Hematopoietic multipotent progenitor cell (in vitro differentiated cells): ENCODE data around the gene SPINK1. TPM values are rescaled to one million over a fixed set of nuclear protein-coding genes. Genes with fewer than 3 reads are reported as not detected.
"Not testable (repeated sequence)": the region's sequence is repeated elsewhere in the genome, so short reads cannot be mapped to it uniquely, and the experiment has no call there.

Experiments
- DNase-seq, 3 donors: peaks; one replicate each; pipeline ENCODE4 v3.0.0-alpha.2; 2011 to 2015; ENCODE audit warnings: low read depth in 2 of 3, low spot score in 2 of 3
- total RNA-seq: library from RNA; depleted of rRNA; stranded (reverse); fragments of >200 nt; gene quantifications from one replicate; pipeline ENCODE4 v1.2.3, GENCODE V29; 2012

Gene SPINK1
- total RNA-seq, 1 donor = not detected

GRCh38 chr5:147854894-147855773, 23.7 kb upstream of the SPINK1 start:
- no peak for DNase-seq

DNA sequence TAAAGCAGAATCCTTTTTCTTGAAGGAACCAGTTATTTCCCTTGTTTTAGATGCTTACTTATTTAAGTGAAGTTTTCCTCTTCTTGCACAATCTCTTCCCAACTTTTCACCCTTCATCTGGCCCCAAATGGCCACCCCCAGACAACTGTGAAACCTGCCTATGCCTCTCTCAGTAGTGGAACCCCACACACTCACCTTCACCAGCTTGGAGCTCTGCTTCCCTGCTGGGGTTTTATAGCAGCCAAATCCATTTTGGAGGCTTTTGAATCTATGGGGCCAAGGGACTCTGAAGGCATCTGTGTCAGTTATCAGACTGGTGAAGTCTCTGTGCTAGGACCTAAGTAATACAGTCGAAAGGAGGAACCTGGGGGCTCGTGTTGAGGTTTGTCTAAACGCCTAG, 22.9 kb upstream of the SPINK1 start:
- DNase-seq = no peak

GRCh38 chr5:147853372-147853987, 22.0 kb upstream of the SPINK1 start:
- peak in 1 of 3 donors; percentile 39 for DNase-seq

GRCh38 chr5:147852365-147852764, 20.9 kb upstream of the SPINK1 start:
- no peak for DNase-seq

DNA sequence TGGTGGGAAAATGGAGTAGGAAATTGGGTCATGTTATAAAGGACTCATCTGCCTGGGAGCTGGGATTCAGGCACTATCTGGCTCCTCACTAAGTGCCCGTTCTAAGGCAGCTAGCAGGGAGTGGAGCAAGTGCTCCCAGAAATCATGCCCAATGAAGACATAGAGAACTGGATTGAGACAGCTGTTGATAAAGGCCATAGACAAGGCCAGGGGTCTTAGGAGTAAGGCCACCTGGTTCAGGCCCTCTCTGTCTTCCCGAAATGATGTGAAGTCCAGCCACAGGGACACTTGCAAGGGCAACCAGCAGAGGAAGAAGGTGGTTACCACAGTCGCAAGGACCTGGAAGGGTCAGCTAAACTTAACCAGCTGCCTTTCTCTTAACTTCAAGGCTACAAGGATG, 20.1 kb upstream of the SPINK1 start:
- DNase-seq = no peak

GRCh38 chr5:147849226-147849625, 17.8 kb upstream of the SPINK1 start:
- DNase-seq = no peak

GRCh38 chr5:147845618-147846017, 14.1 kb upstream of the SPINK1 start:
- DNase-seq = no peak

- no peak for DNase-seq
These were observed 13.4 kb upstream of the SPINK1 start for GRCh38 chr5:147844846-147845245.

- no peak for DNase-seq
These were observed 11.4 kb upstream of the SPINK1 start for GRCh38 chr5:147842869-147843268.

DNA sequence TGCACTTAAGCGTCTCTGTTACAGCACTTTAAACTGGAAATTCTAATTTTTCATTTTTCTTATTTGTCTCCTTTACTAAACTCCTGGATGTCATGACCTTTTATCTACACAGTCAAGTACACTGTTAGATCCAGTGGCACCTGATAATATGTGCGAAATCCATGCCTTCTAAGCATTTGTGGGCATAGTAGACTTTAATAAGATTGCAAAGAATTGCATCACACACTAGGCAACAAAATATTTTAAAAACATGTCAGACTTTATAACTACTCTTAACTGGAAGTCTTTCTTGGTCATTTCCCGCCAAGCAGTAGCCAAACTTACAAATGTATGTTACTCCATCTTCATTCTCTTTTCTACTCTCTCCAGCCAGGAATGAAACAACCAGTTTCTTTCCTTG, 5.0 kb upstream of the SPINK1 start:
- no peak for DNase-seq

DNA sequence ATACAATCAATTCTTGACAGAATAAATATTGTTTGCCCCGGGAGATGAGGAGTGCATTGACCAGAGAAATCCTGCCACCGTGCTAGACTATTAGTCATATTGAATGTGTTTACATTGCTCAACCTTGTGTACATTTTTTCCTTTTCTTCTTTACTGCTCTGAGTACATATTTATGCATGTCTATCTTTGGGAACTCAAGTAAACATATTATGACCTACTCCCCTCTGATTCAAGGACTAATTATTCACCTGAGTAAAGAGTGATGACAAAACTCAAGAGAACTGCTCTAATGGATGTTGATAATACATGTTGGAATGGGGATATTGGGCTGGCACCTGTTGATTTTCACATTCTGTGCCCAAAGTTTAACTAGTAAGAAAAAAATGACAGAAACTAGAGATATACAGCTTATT, 3.9 kb upstream of the SPINK1 start:
- DNase-seq = no peak

DNA sequence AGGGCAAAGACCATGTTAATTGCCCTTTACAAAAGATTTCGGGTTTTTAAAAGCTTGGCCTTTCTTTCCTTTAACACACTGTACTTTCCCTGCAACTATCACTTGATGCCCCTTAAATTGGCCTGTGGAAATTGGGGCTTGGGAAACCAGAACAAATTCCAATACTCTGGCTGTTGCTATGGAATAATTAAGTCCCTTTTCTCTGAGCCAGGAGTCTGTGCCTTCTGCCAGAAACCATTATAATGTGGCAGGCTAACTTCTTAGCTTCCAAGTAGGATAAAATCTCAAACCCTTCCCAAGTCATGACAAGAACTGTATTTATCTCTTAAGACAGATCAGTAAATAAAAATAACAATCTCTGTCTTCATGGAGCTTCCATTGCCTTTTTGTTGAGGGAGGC, 1.1 kb upstream of the SPINK1 start:
- no peak for DNase-seq

- DNase-seq = no peak
These were observed 1.4 kb downstream of the SPINK1 start for GRCh38 chr5:147830035-147830434.

DNA sequence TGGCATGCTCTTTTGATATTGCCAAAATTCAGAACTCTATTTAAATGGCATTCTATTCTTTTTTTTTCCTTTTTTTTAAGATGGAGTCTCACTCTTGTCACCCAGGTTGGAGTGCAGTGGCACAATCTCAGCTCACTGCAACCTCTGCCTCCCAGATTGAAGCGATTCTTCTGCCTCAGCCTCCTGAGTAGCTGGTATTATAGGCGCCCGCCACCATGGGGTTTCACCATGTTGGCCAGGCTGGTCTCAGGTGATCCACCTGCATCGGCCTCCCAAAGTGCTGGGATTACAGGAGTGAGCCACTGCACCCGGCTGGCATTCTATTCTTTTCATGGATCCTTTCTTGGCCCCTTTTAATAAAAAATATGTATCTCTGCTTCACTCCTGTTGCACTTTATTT, 4.5 kb downstream of the SPINK1 start:
- DNase-seq = not testable (repeated sequence)

DNA sequence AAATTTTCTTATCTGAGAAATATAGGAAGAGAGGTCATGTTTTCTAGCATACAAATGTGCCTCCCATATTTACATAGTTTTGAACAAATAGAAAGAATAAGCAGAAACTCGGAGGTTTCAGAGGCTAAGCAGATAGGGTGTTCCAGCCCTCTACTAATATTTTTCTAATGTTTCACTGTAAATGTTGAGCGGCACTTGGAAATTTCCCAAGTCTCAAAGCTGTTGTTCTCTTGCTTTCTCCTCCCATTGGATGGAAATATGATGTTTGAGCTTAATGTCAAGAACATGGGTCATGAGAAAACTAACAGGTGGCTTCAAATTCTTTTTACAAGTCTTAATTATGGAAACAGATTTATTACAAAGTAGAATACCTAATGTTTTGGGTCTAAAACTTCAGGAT, 5.1 kb downstream of the SPINK1 start:
- no peak for DNase-seq

- peak in 2 of 3 donors; percentile 73 to 89 for DNase-seq
These were observed 8.6 kb downstream of the SPINK1 start for GRCh38 chr5:147822686-147823491.

GRCh38 chr5:147822222-147822621, 9.2 kb downstream of the SPINK1 start:
- not testable (repeated sequence) for DNase-seq

GRCh38 chr5:147821766-147822165, 9.7 kb downstream of the SPINK1 start:
- DNase-seq = no peak

- no peak for DNase-seq
These were observed 12.2 kb downstream of the SPINK1 start for GRCh38 chr5:147819261-147819770.

- DNase-seq = no peak
These were observed 13.2 kb downstream of the SPINK1 start for GRCh38 chr5:147818290-147818689.

- no peak for DNase-seq
These were observed 17.8 kb downstream of the SPINK1 start for GRCh38 chr5:147813696-147814095.
